K562 (cell line): Measurements from ENCODE around the gene CENPO.

Experiments
- CTCF ChIP-seq, 3 experiments: IDR thresholded peaks in 2 of 3; conservative IDR thresholded peaks in 1 of 3; 2 replicates each; pipeline ENCODE4 v1.5.1; 2011 to 2012; ENCODE audit warnings: low read length in 3 of 3, mild to moderate bottlenecking in 3 of 3, control low read depth in 2 of 3, improper control_type of control experiment in 1 of 3, inconsistent platforms in 1 of 3, low read depth in 1 of 3, mixed read lengths in 1 of 3, moderate library complexity in 1 of 3; ENCODE audit not compliant: insufficient read depth in 2 of 3
- ZNF12 ChIP-seq: sonication (generic); formaldehyde crosslinking; IDR thresholded peaks from 2 replicates; pipeline ENCODE4 v1.4.0; 2020; ENCODE audit warnings: mild to moderate bottlenecking, missing genetic modification reagents

GRCh38 chr2:24825883-24826772 is 32.9 kb downstream of the CENPO start:
- TF ChIP-seq CTCF (IDR thresholded peaks at IDR 0.05 in 2 of 3, conservative IDR thresholded peaks at IDR 0.05 in 1 of 3; ENCODE audit: insufficient read depth in 2 of 3, low read depth in 1 of 3, low read length in 3 of 3), result no peak
- TF ChIP-seq ZNF12 (CRISPR knock-in tag), result no peak
